Activated B cell treated with CpG ODN at 0.5 μM for 24 hours (primary cell): Measurements from ENCODE around the gene ARMC3. TPM values are rescaled to one million over a fixed set of nuclear protein-coding genes. Genes with fewer than 3 reads are reported as not detected.
"Not testable (repeated sequence)": the region's sequence is repeated elsewhere in the genome, so short reads cannot be mapped to it uniquely, and the experiment has no call there.

ENCODE experiments used
- ATAC-seq: fragments of 200-7000 bp; cut with Tn5 transposase; one replicate; pipeline ENCODE4 v1.10.0; 2021; ENCODE audit warnings: low read depth, mild to moderate bottlenecking, moderate library complexity
- CTCF ChIA-PET: fragments of 350-600 bp; sonication (Branson Sonifier 250); formaldehyde crosslinking; loops from one replicate; lab custom pipeline; 2021; ENCODE audit warnings: antibody characterized with exemption; lab: Charles Lee
- POLR2A ChIA-PET: fragments of 350-600 bp; sonication (Branson Sonifier 250); formaldehyde crosslinking; loops from one replicate; lab custom pipeline; 2021; ENCODE audit warnings: antibody characterized with exemption; lab: Charles Lee
- DNase-seq: peaks from one replicate; pipeline ENCODE4 v3.0.0; 2022
- H3K27ac Mint-ChIP-seq: one replicate; pipeline ENCODE4 v1.8.0; 2020; ENCODE audit warnings: mixed read lengths
- H3K27me3 Mint-ChIP-seq: one replicate; pipeline ENCODE4 v1.8.0; 2021; ENCODE audit warnings: mixed read lengths
- H3K36me3 Mint-ChIP-seq: one replicate; pipeline ENCODE4 v1.8.0; 2021; ENCODE audit warnings: low read depth, mixed read lengths
- H3K4me1 Mint-ChIP-seq: one replicate; pipeline ENCODE4 v1.8.0; 2021; ENCODE audit warnings: mixed read lengths
- H3K4me3 Mint-ChIP-seq: one replicate; pipeline ENCODE4 v1.8.0; 2020; ENCODE audit warnings: mild to moderate bottlenecking, mixed read lengths
- H3K9me3 Mint-ChIP-seq: one replicate; pipeline ENCODE4 v1.8.0; 2020; ENCODE audit warnings: mixed read lengths
- CTCF ChIP-seq: fragments of 200-600 bp; IDR thresholded peaks from one replicate; pipeline ENCODE4 v1.8.0; 2022; ENCODE audit warnings: antibody characterized with exemption, mild to moderate bottlenecking
- intact Hi-C: fragments of 100-400 bp; cut with micrococcal nuclease; formaldehyde crosslinking; loops from one replicate; pipeline ENCODE4 v1.15.1; 2024
- total RNA-seq: library from RNA; stranded (reverse); gene quantifications from 2 replicates; pipeline ENCODE4 v1.2.3, GENCODE V29; 2022

ARMC3 gene
- total RNA-seq, 1 donor from 2014 or later, result not detected

DNA sequence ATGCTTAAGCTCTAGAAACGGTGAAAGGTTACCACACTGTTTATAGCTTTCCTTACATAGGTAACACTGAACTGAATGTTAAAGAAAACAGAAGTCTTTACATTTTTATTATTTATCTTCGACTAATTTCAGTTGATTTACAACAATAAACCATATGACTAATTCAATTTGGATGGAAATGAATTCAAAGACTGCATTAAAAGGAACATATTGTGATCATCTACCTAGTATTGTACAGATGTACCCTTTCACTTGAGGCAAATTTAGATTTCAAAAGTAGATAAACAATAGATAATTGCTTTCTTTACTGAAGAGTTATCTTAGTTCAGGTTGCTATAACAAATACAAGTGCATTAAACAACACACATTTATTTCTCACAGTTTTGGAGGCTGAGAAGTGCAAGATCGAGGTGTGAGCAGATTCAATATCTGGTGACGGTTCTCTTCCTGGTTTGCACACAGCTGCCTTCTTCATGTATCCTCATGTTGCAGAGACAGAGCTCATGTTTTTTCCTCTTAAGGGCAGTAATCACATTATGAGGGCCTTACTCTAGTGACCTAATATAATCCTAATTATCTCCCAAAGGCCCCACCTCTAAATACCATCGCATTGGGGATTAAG is 15.0 kb upstream of the ARMC3 start:
- Mint-ChIP-seq H3K27ac (no peak overlapping the region), H3K4me3 (no peak overlapping the region), H3K36me3 (peaks cover 2% of the 10 kb centered on the region), H3K4me1 (no peaks in the 10 kb centered on the region), H3K27me3 (peaks cover under 1% of the 10 kb centered on the region), H3K9me3 (peaks cover 20% of the 10 kb centered on the region)
- DNase-seq (no peak), ATAC-seq (no peak)
- ChIA-PET CTCF (no interaction called here), POLR2A (no interaction called here)
- TF ChIP-seq CTCF, result no peak
- intact Hi-C loops, result no loop called here

DNA sequence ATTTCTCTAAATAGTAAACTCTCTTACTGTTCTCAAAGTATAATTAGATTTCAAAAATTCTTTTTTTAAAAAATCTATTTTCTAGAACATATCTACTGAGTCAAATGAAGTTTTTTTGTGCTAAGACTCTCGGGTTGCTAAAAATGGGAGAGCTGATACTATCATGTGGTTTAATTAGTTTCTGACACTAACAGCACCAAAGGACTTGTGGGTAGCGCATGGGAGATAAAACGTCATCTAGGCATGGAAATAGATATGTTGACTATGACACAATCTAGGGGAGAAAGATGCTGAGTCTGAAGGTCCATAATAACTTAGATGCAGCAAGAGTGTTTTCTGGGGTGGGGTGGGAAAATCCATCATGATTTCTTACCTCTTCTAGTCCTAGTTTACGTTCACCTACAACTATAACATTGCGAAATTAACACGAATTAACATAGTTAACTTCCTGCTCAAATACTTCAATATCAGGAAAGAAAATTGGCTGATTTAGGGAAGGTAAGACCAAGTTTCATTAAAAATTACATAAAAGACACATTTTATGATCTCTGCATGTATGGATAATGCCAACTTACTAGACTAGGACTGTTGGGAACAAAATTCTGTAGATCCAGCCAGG is 14.3 kb upstream of the ARMC3 start:
- peaks cover 3% of the 10 kb centered on the region for H3K27me3 Mint-ChIP-seq
- no peak for DNase-seq
- no peak overlapping the region for H3K27ac Mint-ChIP-seq

DNA sequence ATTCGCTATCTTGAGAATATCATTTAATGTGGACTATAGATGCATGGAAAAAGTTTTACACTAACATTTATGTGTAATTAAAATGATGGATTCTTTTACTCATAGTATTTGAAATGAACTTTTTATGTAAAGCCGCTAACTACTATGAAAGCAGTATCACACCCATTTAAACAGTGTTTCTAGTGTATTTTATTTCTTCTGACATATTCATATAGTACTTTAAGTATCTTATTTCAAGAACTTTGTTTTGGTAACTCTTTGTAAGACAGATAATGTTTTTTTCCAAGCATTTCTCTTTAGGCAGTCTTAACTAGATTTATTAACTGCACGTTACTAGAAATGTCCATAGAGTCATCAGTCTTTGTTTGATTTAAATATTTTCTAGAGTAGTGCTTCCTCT is 12.5 kb upstream of the ARMC3 start:
- ChIA-PET POLR2A (no interaction called here), CTCF (no interaction called here)
- Mint-ChIP-seq H3K4me3 (no peak overlapping the region), H3K27ac (no peak overlapping the region), H3K4me1 (no peaks in the 10 kb centered on the region), H3K36me3 (no peaks in the 10 kb centered on the region), H3K27me3 (peaks cover 3% of the 10 kb centered on the region), H3K9me3 (peaks cover 6% of the 10 kb centered on the region)
- intact Hi-C loops, result no loop called here
- TF ChIP-seq CTCF, result no peak
- DNase-seq (no peak), ATAC-seq (no peak)

More for the DNA sequence above, 14.3 kb upstream of the ARMC3 start:
- H3K9me3 Mint-ChIP-seq, result peaks cover 17% of the 10 kb centered on the region
- H3K36me3 Mint-ChIP-seq, result peaks cover 2% of the 10 kb centered on the region
- intact Hi-C loops, result no loop called here
- ChIA-PET POLR2A (no interaction called here), CTCF (no interaction called here)
- no peak for TF ChIP-seq CTCF
- ATAC-seq, result no peak
- H3K4me1 Mint-ChIP-seq, result no peaks in the 10 kb centered on the region
- no peak overlapping the region for H3K4me3 Mint-ChIP-seq

DNA sequence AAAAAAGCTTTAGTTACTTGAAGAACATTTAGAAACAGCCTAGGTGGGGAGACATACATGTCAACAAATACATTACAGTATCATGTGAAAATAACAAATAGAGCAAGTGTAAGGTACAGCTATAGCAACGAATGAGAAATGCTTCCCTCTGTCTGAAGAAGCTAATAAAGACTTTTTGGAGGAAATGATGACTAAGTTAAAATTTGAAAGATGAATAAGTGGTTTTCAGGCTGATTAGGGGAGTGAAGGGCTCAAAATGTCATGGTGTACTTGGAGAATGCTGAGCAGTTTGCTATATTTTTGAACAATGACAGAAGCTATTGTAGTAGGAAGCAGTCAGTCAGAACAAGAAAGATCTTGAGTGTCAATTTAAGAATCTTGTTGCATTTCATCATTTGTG is 2.8 kb upstream of the ARMC3 start:
- TF ChIP-seq CTCF, result no peak
- ATAC-seq (no peak), DNase-seq (no peak)
- ChIA-PET POLR2A (interaction anchor here (0.8 kb wide), 1 partner anchor 256 kb away, joined by 4 read pairs; no protein-coding TSS in a partner anchor), CTCF (no interaction called here)
- Mint-ChIP-seq H3K36me3 (no peaks in the 10 kb centered on the region), H3K4me1 (no peaks in the 10 kb centered on the region), H3K27me3 (peaks cover 9% of the 10 kb centered on the region), H3K27ac (no peak overlapping the region), H3K9me3 (peaks cover 6% of the 10 kb centered on the region), H3K4me3 (no peak overlapping the region)
- intact Hi-C loops, result loop anchor here (5.0 kb wide), 1 partner anchor 158 kb away; no protein-coding TSS in a partner anchor

DNA sequence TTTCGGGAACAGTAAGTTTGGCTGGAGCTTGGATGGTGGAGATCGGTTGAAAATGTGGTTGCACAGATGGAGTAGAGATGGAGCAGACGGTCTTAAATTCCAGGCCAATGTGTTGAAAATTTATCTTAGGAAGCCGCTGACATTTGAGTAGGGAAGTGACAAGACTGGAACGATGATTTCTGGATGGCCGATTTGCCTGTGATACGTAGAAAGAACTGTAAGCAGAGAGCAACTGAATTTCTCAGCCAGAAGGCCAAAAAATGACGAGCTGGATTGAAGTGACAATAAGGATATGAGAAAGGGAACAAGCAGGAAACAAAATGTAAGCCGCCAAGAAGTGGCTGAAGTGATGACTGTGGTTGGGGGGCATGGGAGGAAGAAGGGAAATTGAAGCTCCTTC is 687 bp upstream of the ARMC3 start:
- H3K36me3 Mint-ChIP-seq, result no peaks in the 10 kb centered on the region
- POLR2A ChIA-PET, result no interaction called here
- intact Hi-C loops, result loop anchor here (5.0 kb wide), 1 partner anchor 160 kb away; no protein-coding TSS in a partner anchor
- H3K9me3 Mint-ChIP-seq, result peaks cover 3% of the 10 kb centered on the region
- peaks cover 11% of the 10 kb centered on the region for H3K4me1 Mint-ChIP-seq
- DNase-seq (no peak), ATAC-seq (no peak)
- no peak overlapping the region for H3K4me3 Mint-ChIP-seq
- CTCF ChIA-PET, result interaction anchor here (1.0 kb wide), 1 partner anchor 9 kb away, joined by 3 read pairs; no protein-coding TSS in a partner anchor
- peaks cover 6% of the 10 kb centered on the region for H3K27me3 Mint-ChIP-seq
- no peak overlapping the region for H3K27ac Mint-ChIP-seq
- TF ChIP-seq CTCF, result no peak

DNA sequence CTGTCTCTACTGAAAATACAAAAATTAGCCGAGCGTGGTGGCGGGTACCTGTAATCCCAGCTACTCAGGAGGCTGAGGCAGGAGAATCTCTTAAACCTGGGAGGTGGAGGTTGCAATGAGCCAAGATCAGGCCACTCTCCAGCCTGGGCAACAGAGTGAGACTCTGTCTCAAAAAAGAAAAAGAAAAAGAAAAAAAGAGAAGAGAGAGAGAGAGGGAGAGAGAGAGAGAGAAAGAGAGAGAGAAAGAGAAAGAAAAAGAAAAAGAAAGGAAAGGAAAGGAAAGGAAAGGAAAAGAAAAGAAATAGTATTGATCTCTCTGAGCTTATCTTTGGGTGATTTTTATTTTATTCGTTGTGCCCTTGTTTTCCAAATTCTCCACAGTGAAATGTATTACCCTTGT is 1.2 kb downstream of the ARMC3 start:
- H3K27me3 Mint-ChIP-seq, CTCF ChIA-PET, H3K4me3 Mint-ChIP-seq, H3K27ac Mint-ChIP-seq, H3K9me3 Mint-ChIP-seq, H3K36me3 Mint-ChIP-seq, ATAC-seq, POLR2A ChIA-PET, DNase-seq: not testable (repeated sequence)
- intact Hi-C loops, result loop anchor here (5.0 kb wide), 1 partner anchor 162 kb away; no protein-coding TSS in a partner anchor
- peaks cover 21% of the 10 kb centered on the region for H3K4me1 Mint-ChIP-seq
